GM10248 (cell line): ENCODE measurements around the gene MPPED2.

Source experiments
- CTCF ChIA-PET: fragments of 300-600 bp; sonication (Branson Sonifier 250); formaldehyde crosslinking; extraction: SDS; loops from one replicate; lab custom pipeline; 2021; ENCODE audit warnings: antibody characterized with exemption; lab: Yijun Ruan, JAX
- POLR2A ChIA-PET: fragments of 350-650 bp; sonication (Branson Sonifier 250); formaldehyde crosslinking; extraction: SDS; loops from one replicate; lab custom pipeline; 2020; ENCODE audit warnings: antibody characterized with exemption; lab: Yijun Ruan, JAX
- DNase-seq: peaks from one replicate; pipeline ENCODE4 v3.0.0; 2012; ENCODE audit errors: extremely low spot score
- TF ChIP-seq, protein P1 (sequence below): IDR thresholded peaks from 2 replicates; pipeline ENCODE4 v1.5.1; 2012; ENCODE audit warnings: mild to moderate bottlenecking, low read depth; ENCODE audit errors: extremely low read depth, missing control alignments, control extremely low read depth

MPPED2 gene

DNA sequence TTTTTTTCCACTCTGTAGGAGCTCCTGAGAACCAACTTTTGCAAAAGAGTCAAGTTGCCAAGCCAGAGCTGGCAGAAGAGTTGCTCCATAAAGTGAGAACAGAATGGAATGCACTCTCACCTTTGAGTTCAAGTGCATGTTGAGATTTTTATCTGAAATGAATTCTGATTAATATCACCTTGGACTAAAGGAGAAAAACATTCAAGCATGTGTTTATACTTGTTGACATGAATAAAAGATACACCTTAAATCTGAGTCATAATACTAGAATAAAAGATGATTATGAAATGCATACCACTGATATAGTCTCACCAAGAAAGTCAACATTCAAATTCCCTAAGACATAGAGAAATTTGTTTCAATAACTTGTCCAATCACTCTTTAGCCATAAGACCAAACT lies 225.4 kb downstream of the MPPED2 start:
- ChIA-PET POLR2A (no interaction called here), CTCF (no interaction called here)
- TF ChIP-seq, protein P1, sequence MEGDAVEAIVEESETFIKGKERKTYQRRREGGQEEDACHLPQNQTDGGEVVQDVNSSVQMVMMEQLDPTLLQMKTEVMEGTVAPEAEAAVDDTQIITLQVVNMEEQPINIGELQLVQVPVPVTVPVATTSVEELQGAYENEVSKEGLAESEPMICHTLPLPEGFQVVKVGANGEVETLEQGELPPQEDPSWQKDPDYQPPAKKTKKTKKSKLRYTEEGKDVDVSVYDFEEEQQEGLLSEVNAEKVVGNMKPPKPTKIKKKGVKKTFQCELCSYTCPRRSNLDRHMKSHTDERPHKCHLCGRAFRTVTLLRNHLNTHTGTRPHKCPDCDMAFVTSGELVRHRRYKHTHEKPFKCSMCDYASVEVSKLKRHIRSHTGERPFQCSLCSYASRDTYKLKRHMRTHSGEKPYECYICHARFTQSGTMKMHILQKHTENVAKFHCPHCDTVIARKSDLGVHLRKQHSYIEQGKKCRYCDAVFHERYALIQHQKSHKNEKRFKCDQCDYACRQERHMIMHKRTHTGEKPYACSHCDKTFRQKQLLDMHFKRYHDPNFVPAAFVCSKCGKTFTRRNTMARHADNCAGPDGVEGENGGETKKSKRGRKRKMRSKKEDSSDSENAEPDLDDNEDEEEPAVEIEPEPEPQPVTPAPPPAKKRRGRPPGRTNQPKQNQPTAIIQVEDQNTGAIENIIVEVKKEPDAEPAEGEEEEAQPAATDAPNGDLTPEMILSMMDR = no peak
- no peak for DNase-seq
